ENCODE measurements around the gene GFM1.
"Not testable (repeated sequence)": the region's sequence is repeated elsewhere in the genome, so short reads cannot be mapped to it uniquely, and the experiment has no call there.

Gene GFM1

GRCh38 chr3:158678687-158679086, 34.4 kb downstream of the GFM1 start:
- DNase-seq (ENCODE audit: low read depth, low spot score), result no peak

- no peak for DNase-seq (ENCODE audit: low read depth, low spot score)
Measured at GRCh38 chr3:158679547-158680000, 35.2 kb downstream of the GFM1 start.

GRCh38 chr3:158680861-158681260, 36.5 kb downstream of the GFM1 start:
- DNase-seq (ENCODE audit: low read depth, low spot score), result no peak

GRCh38 chr3:158683230-158683962, 39.1 kb downstream of the GFM1 start:
- DNase-seq (ENCODE audit: low read depth, low spot score), result no peak

- no peak for DNase-seq (ENCODE audit: low read depth, low spot score)
Measured at GRCh38 chr3:158685159-158685558, 40.8 kb downstream of the GFM1 start.

- not testable (repeated sequence) for DNase-seq (ENCODE audit: low read depth, low spot score)
Measured at GRCh38 chr3:158693866-158694456, 49.6 kb downstream of the GFM1 start.

GRCh38 chr3:158696618-158697017, 52.3 kb downstream of the GFM1 start:
- no peak for DNase-seq (ENCODE audit: low read depth, low spot score)

GRCh38 chr3:158700559-158700958, 56.2 kb downstream of the GFM1 start:
- DNase-seq (ENCODE audit: low read depth, low spot score), result no peak

- no peak for DNase-seq (ENCODE audit: low read depth, low spot score)
Measured at GRCh38 chr3:158701420-158702065, 57.2 kb downstream of the GFM1 start.

GRCh38 chr3:158702815-158703481, 58.6 kb downstream of the GFM1 start:
- no peak for DNase-seq (ENCODE audit: low read depth, low spot score)

GRCh38 chr3:158703566-158703965, 59.2 kb downstream of the GFM1 start:
- no peak for DNase-seq (ENCODE audit: low read depth, low spot score)

GRCh38 chr3:158709666-158710083, 65.3 kb downstream of the GFM1 start:
- DNase-seq (ENCODE audit: low read depth, low spot score), result peak; percentile 14

GRCh38 chr3:158710601-158711000, 66.3 kb downstream of the GFM1 start:
- no peak for DNase-seq (ENCODE audit: low read depth, low spot score)

GRCh38 chr3:158711886-158712285, 67.6 kb downstream of the GFM1 start:
- no peak for DNase-seq (ENCODE audit: low read depth, low spot score)

- no peak for DNase-seq (ENCODE audit: low read depth, low spot score)
Measured at GRCh38 chr3:158712443-158712842, 68.1 kb downstream of the GFM1 start.

GRCh38 chr3:158713094-158713499, 68.8 kb downstream of the GFM1 start:
- peak; percentile 24 for DNase-seq (ENCODE audit: low read depth, low spot score)

- no peak for DNase-seq (ENCODE audit: low read depth, low spot score)
Measured at GRCh38 chr3:158717576-158717975, 73.2 kb downstream of the GFM1 start.

- DNase-seq (ENCODE audit: low read depth, low spot score), result no peak
Measured at GRCh38 chr3:158718490-158719170, 74.3 kb downstream of the GFM1 start.

GRCh38 chr3:158722108-158722507, 77.8 kb downstream of the GFM1 start:
- DNase-seq (ENCODE audit: low read depth, low spot score), result no peak

GRCh38 chr3:158723991-158724390, 79.7 kb downstream of the GFM1 start:
- no peak for DNase-seq (ENCODE audit: low read depth, low spot score)

- no peak for DNase-seq (ENCODE audit: low read depth, low spot score)
Measured at GRCh38 chr3:158725348-158726011, 81.2 kb downstream of the GFM1 start.
